Smooth muscle cell (in vitro differentiated cells): ENCODE results near the gene NLRC5. TPM values are rescaled to one million over a fixed set of nuclear protein-coding genes. Genes with fewer than 3 reads are reported as not detected.
"Not testable (repeated sequence)": the region's sequence is repeated elsewhere in the genome, so short reads cannot be mapped to it uniquely, and the experiment has no call there.

Experiments
- DNase-seq: peaks from one replicate; lab custom pipeline; 2025; ENCODE audit not compliant: unreplicated experiment; lab: John Stamatoyannopoulos, UW
- H2AFZ ChIP-seq: fragments of 200-600 bp; sonication (generic); 2 replicates; pipeline ENCODE4 v1.6.0; 2016; ENCODE audit warnings: antibody characterized with exemption, low read depth, mild to moderate bottlenecking
- H3F3A ChIP-seq: fragments of 200-600 bp; sonication (generic); 2 replicates; pipeline ENCODE4 v1.6.0; 2017; ENCODE audit warnings: antibody characterized with exemption, low read depth
- H3K27ac ChIP-seq: fragments of 200-600 bp; sonication (generic); 2 replicates; pipeline ENCODE4 v1.5.1; 2016; ENCODE audit warnings: low read depth, mild to moderate bottlenecking
- H3K27me3 ChIP-seq: fragments of 200-600 bp; sonication (generic); 2 replicates; pipeline ENCODE4 v1.6.1; 2016; ENCODE audit warnings: low read depth, mild to moderate bottlenecking
- H3K36me3 ChIP-seq: fragments of 200-600 bp; sonication (generic); 2 replicates; pipeline ENCODE4 v1.5.1; 2016; ENCODE audit warnings: low read depth
- H3K4me1 ChIP-seq: fragments of 200-600 bp; sonication (generic); 2 replicates; pipeline ENCODE4 v1.5.1; 2016; ENCODE audit warnings: low read depth
- H3K4me2 ChIP-seq: fragments of 200-600 bp; sonication (generic); 2 replicates; pipeline ENCODE4 v1.6.0; 2016; ENCODE audit warnings: mild to moderate bottlenecking
- H3K4me3 ChIP-seq: fragments of 200-600 bp; sonication (generic); 2 replicates; pipeline ENCODE4 v1.5.1; 2016; ENCODE audit warnings: mild to moderate bottlenecking
- H3K79me2 ChIP-seq: fragments of 200-600 bp; sonication (generic); 2 replicates; pipeline ENCODE4 v1.6.0; 2016; ENCODE audit warnings: low read depth, mild to moderate bottlenecking
- H3K9ac ChIP-seq: fragments of 200-600 bp; sonication (generic); 2 replicates; pipeline ENCODE4 v1.6.0; 2016; ENCODE audit warnings: low read depth
- H3K9me3 ChIP-seq: fragments of 200-600 bp; sonication (generic); replicated peaks from 2 replicates; pipeline ENCODE4 v1.5.1; 2016; ENCODE audit warnings: low read depth
- H4K20me1 ChIP-seq: fragments of 200-600 bp; sonication (generic); 2 replicates; pipeline ENCODE4 v1.6.0; 2016; ENCODE audit warnings: low read depth
- WGBS: methylation state at CpG from one replicate; pipeline ENCODE4 v1.1.7; 2016; ENCODE audit warnings: low lambda C conversion rate; 5-methylcytosine and 5-hydroxymethylcytosine counted together
- polyA plus RNA-seq: library from polyadenylated mRNA; unstranded; fragments of >200 nt; fragmentation: Nextera tagmentation; extraction: Ambion mirVana; gene quantifications from 2 replicates; pipeline ENCODE4 v1.2.1, GENCODE V29; 2016
- total RNA-seq: library from RNA; depleted of rRNA; stranded (reverse); fragments of >200 nt; gene quantifications from 2 replicates; pipeline ENCODE4 v1.2.3, GENCODE V29; 2014
- TF ChIP-seq, protein P1 (sequence below): fragments of 200-600 bp; sonication (generic); IDR thresholded peaks from 2 replicates; pipeline ENCODE4 v1.5.1; 2017; ENCODE audit warnings: borderline replicate concordance, mild to moderate bottlenecking, antibody characterized with exemption; ENCODE audit not compliant: insufficient read depth, poor library complexity, severe bottlenecking

NLRC5 gene
- total and polyA plus RNA-seq, 2 experiments from 2014 or later = 4.2 to 21.4 TPM

DNA sequence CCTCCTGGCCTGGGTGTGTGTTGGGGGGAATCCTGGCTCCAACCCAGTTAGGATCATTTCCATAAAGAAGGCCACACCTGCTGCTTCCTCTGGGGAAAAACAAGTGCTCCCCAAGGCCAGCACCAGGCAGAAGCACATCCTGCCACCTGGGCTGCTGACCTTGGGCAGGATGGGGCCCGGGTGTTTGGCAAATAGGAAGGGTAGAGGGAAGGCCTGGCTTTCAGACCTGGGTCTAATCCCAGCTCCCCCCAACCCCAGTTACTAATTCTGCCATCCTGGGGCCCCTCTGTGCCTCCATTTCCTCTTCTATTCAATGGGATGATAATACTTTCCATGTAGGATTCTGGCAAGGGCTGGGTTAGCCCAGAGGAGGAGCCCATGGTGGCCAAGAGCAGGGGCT lies 3.0 kb upstream of the NLRC5 start:
- Histone ChIP-seq H3K27ac (no peak overlapping the region), H3K27me3 (peaks cover 7% of the 10 kb centered on the region), H3K4me3 (no peak overlapping the region), H3F3A (no peaks in the 10 kb centered on the region), H3K4me1 (peaks cover 3% of the 10 kb centered on the region), H3K36me3 (no peaks in the 10 kb centered on the region), H3K9me3 (no peaks in the 10 kb centered on the region), H3K79me2 (no peaks in the 10 kb centered on the region), H2AFZ (no peak overlapping the region), H3K4me2 (no peak overlapping the region), H4K20me1 (no peaks in the 10 kb centered on the region), H3K9ac (no peak overlapping the region)
- 86% methylated on average over 1 of the region's 1 CpG for WGBS
- DNase-seq = no peak
- TF ChIP-seq, protein P1, sequence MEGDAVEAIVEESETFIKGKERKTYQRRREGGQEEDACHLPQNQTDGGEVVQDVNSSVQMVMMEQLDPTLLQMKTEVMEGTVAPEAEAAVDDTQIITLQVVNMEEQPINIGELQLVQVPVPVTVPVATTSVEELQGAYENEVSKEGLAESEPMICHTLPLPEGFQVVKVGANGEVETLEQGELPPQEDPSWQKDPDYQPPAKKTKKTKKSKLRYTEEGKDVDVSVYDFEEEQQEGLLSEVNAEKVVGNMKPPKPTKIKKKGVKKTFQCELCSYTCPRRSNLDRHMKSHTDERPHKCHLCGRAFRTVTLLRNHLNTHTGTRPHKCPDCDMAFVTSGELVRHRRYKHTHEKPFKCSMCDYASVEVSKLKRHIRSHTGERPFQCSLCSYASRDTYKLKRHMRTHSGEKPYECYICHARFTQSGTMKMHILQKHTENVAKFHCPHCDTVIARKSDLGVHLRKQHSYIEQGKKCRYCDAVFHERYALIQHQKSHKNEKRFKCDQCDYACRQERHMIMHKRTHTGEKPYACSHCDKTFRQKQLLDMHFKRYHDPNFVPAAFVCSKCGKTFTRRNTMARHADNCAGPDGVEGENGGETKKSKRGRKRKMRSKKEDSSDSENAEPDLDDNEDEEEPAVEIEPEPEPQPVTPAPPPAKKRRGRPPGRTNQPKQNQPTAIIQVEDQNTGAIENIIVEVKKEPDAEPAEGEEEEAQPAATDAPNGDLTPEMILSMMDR = no peak

DNA sequence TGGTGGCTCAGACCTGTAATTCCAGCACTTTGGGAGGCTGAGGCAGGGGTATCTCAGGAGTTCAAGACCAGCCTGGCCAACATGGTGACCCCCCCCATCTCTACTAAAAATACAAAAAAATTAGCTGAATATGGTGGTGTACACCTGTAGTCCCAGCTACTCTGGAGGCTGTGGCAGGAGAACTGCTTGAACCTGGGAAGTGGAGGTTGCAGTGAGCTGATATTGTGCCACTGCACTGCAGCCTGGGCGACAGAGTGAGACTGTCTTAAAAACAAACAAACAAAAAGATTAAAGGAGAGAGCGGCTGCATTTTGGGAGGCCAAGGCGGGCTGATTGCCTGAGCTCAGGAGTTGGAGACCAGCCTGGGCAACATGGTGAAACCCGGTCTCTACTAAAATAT lies 2.4 kb upstream of the NLRC5 start:
- H2AFZ ChIP-seq, H3K27ac ChIP-seq, H3F3A ChIP-seq, H3K9me3 ChIP-seq, H3K4me1 ChIP-seq, DNase-seq, H3K79me2 ChIP-seq, H3K4me2 ChIP-seq, H4K20me1 ChIP-seq, H3K36me3 ChIP-seq, H3K27me3 ChIP-seq, H3K4me3 ChIP-seq, H3K9ac ChIP-seq: not testable (repeated sequence)
- WGBS = 91% methylated on average over 4 of the region's 4 CpGs

DNA sequence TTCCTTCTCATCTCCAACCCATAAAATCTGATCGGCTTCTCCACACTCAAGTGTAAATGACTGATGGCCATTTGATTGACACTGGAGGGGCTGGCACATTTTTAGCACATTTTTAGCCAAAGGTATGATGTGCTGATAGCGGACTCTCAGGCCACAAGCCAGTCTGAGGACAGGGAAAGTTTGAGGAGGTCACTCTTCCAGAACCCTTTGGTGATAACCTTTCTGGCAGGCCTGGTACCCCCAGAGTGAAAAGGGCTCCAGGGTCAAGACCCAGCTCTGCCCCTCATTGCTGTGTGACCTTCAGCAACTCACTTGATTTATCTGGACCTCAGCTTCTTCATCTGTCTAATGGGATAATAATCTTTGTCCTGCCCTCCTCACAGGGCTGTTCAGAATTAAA lies 1.7 kb upstream of the NLRC5 start:
- H2AFZ ChIP-seq = no peak overlapping the region
- DNase-seq = no peak
- no peak overlapping the region for H3K27ac ChIP-seq
- H3K79me2 ChIP-seq = no peaks in the 10 kb centered on the region
- peaks cover 7% of the 10 kb centered on the region for H3K27me3 ChIP-seq
- TF ChIP-seq, protein P1 = no peak
- H3K36me3 ChIP-seq = no peaks in the 10 kb centered on the region
- 97% methylated on average over 2 of the region's 2 CpGs for WGBS
- H3K9me3 ChIP-seq = no peaks in the 10 kb centered on the region
- H3K9ac ChIP-seq = no peak overlapping the region
- no peaks in the 10 kb centered on the region for H4K20me1 ChIP-seq
- H3K4me2 ChIP-seq = no peak overlapping the region
- no peaks in the 10 kb centered on the region for H3K4me1 ChIP-seq
- no peaks in the 10 kb centered on the region for H3F3A ChIP-seq
- no peak overlapping the region for H3K4me3 ChIP-seq

DNA sequence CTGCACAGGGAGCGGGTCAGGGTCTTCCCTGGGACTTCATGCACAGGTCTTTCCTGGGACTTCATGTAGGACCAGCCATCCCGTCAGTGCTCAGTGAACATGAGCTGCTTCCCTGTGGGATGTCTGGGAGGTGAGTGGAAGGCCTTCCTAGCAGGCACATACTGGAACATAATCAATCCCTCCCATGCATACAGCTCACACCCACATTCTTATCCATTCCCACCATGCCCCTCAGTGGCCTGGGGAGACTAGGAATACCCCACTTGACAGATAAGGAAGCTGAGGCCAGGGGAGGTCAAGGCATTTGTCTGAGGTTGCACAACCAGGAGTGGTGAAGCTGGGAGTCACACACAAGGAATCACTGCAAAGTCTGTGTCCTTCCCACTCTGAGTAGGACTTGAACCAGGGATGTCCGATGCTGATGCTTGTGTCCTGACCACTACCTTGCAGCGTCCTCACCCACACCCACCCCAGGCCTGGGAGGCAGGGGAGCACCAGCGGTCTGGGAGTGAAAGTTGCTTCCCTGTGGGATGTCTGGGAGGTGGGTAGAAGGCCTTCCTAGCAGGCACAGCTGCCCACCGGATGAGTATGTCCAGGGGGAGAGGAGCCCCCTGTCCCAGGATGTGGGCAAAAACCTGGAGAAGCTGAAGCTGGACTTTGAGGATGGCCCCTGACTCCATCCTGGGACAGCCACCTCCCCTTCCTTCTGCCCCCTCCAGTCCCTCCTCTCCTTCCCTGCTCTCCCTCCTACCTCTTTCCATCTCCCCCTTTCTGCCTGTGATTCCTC lies 1.0 kb upstream of the NLRC5 start:
- Histone ChIP-seq H3K79me2 (no peaks in the 10 kb centered on the region), H3K4me3 (peak overlapping the region; percentile 87), H3K27me3 (peaks cover 7% of the 10 kb centered on the region), H3K4me2 (peak overlapping the region; percentile 95), H4K20me1 (no peaks in the 10 kb centered on the region), H3K9ac (no peak overlapping the region), H3K27ac (no peak overlapping the region), H3K36me3 (no peaks in the 10 kb centered on the region), H3F3A (no peaks in the 10 kb centered on the region), H3K9me3 (no peaks in the 10 kb centered on the region), H2AFZ (peak overlapping the region; percentile 88), H3K4me1 (no peaks in the 10 kb centered on the region)
- WGBS = 73% methylated on average over 6 of the region's 6 CpGs
- TF ChIP-seq, protein P1 = no peak
- DNase-seq = no peak
